Measurements from ENCODE around the gene DIDO1. TPM values are rescaled to one million over a fixed set of nuclear protein-coding genes. Genes with fewer than 3 reads are reported as not detected.

The DIDO1 gene
- total and polyA plus RNA-seq, 2 of the 13 experiments (the other 11 are each of a cell fraction or from before 2014, with no cell fraction given): 75.0 to 75.1 TPM

DNA sequence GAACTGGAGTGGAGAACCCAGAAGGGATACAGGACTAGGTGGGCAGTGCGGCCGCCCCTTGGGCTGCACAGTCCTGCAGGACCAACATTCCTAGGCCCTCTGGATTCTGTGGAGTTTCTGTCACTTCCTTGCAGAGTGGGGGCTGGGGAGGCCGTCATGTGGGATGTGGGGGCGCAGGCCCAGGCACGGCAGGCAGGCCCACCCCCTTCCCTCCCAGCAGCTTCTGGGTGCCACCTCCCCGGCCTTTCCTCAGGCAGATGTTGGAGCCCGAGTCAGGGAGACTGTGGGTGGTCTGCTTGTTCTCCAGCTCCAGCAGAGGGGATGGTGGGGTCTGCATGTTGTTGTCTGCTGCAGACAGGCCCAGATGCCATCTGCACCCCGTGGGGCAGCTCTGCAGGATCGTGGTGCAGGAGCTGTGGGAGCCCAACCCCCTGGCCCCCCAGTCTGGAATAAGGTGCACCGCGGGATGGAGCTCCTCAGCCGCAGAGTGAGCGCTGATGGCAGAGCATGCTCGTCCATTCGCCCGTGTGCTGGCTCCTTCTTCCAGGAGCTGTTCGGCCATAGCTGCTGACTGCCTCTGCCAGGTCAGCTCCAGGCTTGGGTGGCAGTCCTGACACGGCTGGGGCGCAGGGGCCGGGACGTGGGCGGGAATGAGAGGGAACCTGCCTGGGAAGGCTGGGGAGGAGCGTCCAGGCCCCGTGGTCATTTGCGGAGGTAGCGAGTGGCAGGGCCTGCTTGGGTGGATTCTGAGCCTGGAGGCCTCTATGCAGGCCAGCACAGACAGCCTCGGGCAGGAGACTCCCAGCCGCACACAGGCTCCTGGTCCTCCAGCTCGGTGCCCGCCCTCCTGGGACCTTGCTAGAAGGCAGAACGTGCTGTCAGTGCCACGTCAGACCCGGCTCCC is 44.3 kb upstream of the DIDO1 start (continued):
- TF ChIP-seq, protein P1, sequence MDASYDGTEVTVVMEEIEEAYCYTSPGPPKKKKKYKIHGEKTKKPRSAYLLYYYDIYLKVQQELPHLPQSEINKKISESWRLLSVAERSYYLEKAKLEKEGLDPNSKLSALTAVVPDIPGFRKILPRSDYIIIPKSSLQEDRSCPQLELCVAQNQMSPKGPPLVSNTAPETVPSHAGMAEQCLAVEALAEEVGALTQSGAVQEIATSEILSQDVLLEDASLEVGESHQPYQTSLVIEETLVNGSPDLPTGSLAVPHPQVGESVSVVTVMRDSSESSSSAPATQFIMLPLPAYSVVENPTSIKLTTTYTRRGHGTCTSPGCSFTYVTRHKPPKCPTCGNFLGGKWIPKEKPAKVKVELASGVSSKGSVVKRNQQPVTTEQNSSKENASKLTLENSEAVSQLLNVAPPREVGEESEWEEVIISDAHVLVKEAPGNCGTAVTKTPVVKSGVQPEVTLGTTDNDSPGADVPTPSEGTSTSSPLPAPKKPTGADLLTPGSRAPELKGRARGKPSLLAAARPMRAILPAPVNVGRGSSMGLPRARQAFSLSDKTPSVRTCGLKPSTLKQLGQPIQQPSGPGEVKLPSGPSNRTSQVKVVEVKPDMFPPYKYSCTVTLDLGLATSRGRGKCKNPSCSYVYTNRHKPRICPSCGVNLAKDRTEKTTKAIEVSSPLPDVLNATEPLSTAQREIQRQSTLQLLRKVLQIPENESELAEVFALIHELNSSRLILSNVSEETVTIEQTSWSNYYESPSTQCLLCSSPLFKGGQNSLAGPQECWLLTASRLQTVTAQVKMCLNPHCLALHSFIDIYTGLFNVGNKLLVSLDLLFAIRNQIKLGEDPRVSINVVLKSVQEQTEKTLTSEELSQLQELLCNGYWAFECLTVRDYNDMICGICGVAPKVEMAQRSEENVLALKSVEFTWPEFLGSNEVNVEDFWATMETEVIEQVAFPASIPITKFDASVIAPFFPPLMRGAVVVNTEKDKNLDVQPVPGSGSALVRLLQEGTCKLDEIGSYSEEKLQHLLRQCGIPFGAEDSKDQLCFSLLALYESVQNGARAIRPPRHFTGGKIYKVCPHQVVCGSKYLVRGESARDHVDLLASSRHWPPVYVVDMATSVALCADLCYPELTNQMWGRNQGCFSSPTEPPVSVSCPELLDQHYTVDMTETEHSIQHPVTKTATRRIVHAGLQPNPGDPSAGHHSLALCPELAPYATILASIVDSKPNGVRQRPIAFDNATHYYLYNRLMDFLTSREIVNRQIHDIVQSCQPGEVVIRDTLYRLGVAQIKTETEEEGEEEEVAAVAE (CRISPR knock-in tag; IDR thresholded peaks at IDR 0.05; ENCODE audit: borderline replicate concordance): 0 out of 2 replicates have a peak, but pooled peaks have one; percentile 29
- 0 out of 2 replicates have a peak, but pooled peaks have one; percentile 20 for TF ChIP-seq ZNF546 (CRISPR knock-in tag; conservative IDR thresholded peaks at IDR 0.05)
- TF ChIP-seq, protein P2, sequence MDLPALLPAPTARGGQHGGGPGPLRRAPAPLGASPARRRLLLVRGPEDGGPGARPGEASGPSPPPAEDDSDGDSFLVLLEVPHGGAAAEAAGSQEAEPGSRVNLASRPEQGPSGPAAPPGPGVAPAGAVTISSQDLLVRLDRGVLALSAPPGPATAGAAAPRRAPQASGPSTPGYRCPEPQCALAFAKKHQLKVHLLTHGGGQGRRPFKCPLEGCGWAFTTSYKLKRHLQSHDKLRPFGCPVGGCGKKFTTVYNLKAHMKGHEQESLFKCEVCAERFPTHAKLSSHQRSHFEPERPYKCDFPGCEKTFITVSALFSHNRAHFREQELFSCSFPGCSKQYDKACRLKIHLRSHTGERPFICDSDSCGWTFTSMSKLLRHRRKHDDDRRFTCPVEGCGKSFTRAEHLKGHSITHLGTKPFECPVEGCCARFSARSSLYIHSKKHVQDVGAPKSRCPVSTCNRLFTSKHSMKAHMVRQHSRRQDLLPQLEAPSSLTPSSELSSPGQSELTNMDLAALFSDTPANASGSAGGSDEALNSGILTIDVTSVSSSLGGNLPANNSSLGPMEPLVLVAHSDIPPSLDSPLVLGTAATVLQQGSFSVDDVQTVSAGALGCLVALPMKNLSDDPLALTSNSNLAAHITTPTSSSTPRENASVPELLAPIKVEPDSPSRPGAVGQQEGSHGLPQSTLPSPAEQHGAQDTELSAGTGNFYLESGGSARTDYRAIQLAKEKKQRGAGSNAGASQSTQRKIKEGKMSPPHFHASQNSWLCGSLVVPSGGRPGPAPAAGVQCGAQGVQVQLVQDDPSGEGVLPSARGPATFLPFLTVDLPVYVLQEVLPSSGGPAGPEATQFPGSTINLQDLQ (CRISPR knock-in tag; IDR thresholded peaks at IDR 0.05): no peak
- no peak for TF ChIP-seq ZNF747 (CRISPR knock-in tag; IDR thresholded peaks at IDR 0.05; ENCODE audit: borderline replicate concordance)
- TF ChIP-seq, protein P3, sequence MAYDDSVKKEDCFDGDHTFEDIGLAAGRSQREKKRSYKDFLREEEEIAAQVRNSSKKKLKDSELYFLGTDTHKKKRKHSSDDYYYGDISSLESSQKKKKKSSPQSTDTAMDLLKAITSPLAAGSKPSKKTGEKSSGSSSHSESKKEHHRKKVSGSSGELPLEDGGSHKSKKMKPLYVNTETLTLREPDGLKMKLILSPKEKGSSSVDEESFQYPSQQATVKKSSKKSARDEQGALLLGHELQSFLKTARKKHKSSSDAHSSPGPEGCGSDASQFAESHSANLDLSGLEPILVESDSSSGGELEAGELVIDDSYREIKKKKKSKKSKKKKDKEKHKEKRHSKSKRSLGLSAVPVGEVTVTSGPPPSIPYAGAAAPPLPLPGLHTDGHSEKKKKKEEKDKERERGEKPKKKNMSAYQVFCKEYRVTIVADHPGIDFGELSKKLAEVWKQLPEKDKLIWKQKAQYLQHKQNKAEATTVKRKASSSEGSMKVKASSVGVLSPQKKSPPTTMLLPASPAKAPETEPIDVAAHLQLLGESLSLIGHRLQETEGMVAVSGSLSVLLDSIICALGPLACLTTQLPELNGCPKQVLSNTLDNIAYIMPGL (CRISPR knock-in tag; IDR thresholded peaks at IDR 0.05; ENCODE audit: borderline replicate concordance in 1 of 2, low read depth in 1 of 2): peak in 1 of 2 experiments; percentile 67; a peak in 1 of 4 replicates
- TF ChIP-seq ZNF709 (CRISPR knock-in tag; IDR thresholded peaks at IDR 0.05): peak; percentile 49; the same call in 1 of the 2 replicates
- TF ChIP-seq RBM22 (optimal IDR thresholded peaks at IDR 0.05; ENCODE audit: low read length): no peak
- TF ChIP-seq, protein P4, sequence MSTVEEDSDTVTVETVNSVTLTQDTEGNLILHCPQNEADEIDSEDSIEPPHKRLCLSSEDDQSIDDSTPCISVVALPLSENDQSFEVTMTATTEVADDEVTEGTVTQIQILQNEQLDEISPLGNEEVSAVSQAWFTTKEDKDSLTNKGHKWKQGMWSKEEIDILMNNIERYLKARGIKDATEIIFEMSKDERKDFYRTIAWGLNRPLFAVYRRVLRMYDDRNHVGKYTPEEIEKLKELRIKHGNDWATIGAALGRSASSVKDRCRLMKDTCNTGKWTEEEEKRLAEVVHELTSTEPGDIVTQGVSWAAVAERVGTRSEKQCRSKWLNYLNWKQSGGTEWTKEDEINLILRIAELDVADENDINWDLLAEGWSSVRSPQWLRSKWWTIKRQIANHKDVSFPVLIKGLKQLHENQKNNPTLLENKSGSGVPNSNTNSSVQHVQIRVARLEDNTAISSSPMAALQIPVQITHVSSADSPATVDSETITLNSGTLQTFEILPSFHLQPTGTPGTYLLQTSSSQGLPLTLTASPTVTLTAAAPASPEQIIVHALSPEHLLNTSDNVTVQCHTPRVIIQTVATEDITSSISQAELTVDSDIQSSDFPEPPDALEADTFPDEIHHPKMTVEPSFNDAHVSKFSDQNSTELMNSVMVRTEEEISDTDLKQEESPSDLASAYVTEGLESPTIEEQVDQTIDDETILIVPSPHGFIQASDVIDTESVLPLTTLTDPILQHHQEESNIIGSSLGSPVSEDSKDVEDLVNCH (CRISPR knock-in tag; IDR thresholded peaks at IDR 0.05): 0 out of 2 replicates have a peak, but pooled peaks have one; percentile 15
- peak; percentile 41 for TF ChIP-seq XRCC5 (optimal IDR thresholded peaks at IDR 0.05; ENCODE audit: low read length)
- TF ChIP-seq ZNF556 (CRISPR knock-in tag; IDR thresholded peaks at IDR 0.05; ENCODE audit: borderline replicate concordance): peak; percentile 86; the same call in 1 of the 2 replicates
- no peak for TF ChIP-seq ZFP90 (CRISPR knock-in tag; IDR thresholded peaks at IDR 0.05; ENCODE audit: borderline replicate concordance)
- no peak for TF ChIP-seq ZBTB8A (CRISPR knock-in tag; IDR thresholded peaks at IDR 0.05; ENCODE audit: borderline replicate concordance, low read depth)
- TF ChIP-seq TBX3 (IDR thresholded peaks at IDR 0.05; ENCODE audit: borderline replicate concordance): no peak
- no peak for TF ChIP-seq ATF7 (IDR thresholded peaks at IDR 0.05)
- no peak for TF ChIP-seq ATF7 (CRISPR knock-in tag; IDR thresholded peaks at IDR 0.05)

All from HepG2 (cell line).